Kidney tubule cell (primary cell): ENCODE measurements around the gene KIAA0930.
"Not testable (repeated sequence)": the region's sequence is repeated elsewhere in the genome, so short reads cannot be mapped to it uniquely, and the experiment has no call there.

Experiments used
- DNase-seq: peaks from one replicate; pipeline ENCODE4 v3.0.0-alpha.2; 2018; ENCODE audit warnings: low spot score

The KIAA0930 gene

GRCh38 chr22:45262931-45263462 is 22.3 kb upstream of the KIAA0930 start:
- no peak for DNase-seq

GRCh38 chr22:45262195-45262930 is 21.7 kb upstream of the KIAA0930 start:
- no peak for DNase-seq

GRCh38 chr22:45261407-45262088 is 20.9 kb upstream of the KIAA0930 start:
- DNase-seq = no peak

- DNase-seq = not testable (repeated sequence)
Observed at GRCh38 chr22:45260395-45260759, 19.7 kb upstream of the KIAA0930 start.

- no peak for DNase-seq
Observed at GRCh38 chr22:45259754-45260394, 19.2 kb upstream of the KIAA0930 start.

GRCh38 chr22:45257941-45258340 is 17.2 kb upstream of the KIAA0930 start:
- DNase-seq = not testable (repeated sequence)

- peak; percentile 13 for DNase-seq
Observed at GRCh38 chr22:45254789-45255278, 14.1 kb upstream of the KIAA0930 start.

- DNase-seq = no peak
Observed at GRCh38 chr22:45254388-45254787, 13.7 kb upstream of the KIAA0930 start.

GRCh38 chr22:45253039-45253641 is 12.4 kb upstream of the KIAA0930 start:
- no peak for DNase-seq

GRCh38 chr22:45251825-45252224 is 11.1 kb upstream of the KIAA0930 start:
- DNase-seq = no peak

- DNase-seq = peak; percentile 34
Observed at GRCh38 chr22:45248832-45249561, 8.3 kb upstream of the KIAA0930 start.

GRCh38 chr22:45246060-45246985 is 5.6 kb upstream of the KIAA0930 start:
- peak; percentile 99 for DNase-seq

GRCh38 chr22:45244916-45245315 is 4.2 kb upstream of the KIAA0930 start:
- no peak for DNase-seq

GRCh38 chr22:45242778-45243191 is 2.1 kb upstream of the KIAA0930 start:
- DNase-seq = peak; percentile 41

- peak; percentile 9 for DNase-seq
Observed at GRCh38 chr22:45240104-45240809, 437 bp downstream of the KIAA0930 start.

- no peak for DNase-seq
Observed at GRCh38 chr22:45239681-45240051, 1.0 kb downstream of the KIAA0930 start.

- DNase-seq = no peak
Observed at GRCh38 chr22:45238957-45239680, 1.6 kb downstream of the KIAA0930 start.

- DNase-seq = no peak
Observed at GRCh38 chr22:45238076-45238956, 2.4 kb downstream of the KIAA0930 start.
